Stimulated activated CD8-positive, alpha-beta memory T cell treated with anti-CD3 and anti-CD28 coated beads, Interleukin-4, amount 100 ng/mL, for 1 hour (primary cell): ENCODE measurements around the gene LRRFIP2.

ENCODE experiments used
- DNase-seq, 2 donors: peaks; one replicate each; pipeline ENCODE4 v3.0.0-alpha.2; 2020; ENCODE audit warnings: low read depth in 2 of 2, low spot score in 1 of 2

The LRRFIP2 gene

DNA sequence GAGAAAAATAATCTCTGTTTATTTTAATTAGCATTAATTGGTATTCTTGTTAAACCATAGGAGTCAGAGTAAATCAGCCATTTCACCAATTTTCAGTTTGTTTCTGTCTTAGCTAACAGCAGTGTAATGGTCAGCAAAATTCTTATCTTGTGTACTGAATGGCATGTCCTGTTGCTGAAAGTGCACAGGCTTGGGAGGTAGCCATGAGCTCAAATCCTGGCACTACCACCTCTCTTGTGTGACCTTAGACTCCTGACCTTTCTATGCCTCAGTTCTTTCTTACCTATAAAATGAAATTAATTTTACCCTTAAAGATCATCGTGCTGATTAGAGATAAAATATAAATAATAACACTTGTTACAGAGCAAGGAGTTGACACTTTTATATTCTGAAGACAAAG lies 145.3 kb downstream of the LRRFIP2 start:
- DNase-seq: no peak

GRCh38 chr3:37028329-37028728 lies 146.1 kb downstream of the LRRFIP2 start:
- DNase-seq: no peak

DNA sequence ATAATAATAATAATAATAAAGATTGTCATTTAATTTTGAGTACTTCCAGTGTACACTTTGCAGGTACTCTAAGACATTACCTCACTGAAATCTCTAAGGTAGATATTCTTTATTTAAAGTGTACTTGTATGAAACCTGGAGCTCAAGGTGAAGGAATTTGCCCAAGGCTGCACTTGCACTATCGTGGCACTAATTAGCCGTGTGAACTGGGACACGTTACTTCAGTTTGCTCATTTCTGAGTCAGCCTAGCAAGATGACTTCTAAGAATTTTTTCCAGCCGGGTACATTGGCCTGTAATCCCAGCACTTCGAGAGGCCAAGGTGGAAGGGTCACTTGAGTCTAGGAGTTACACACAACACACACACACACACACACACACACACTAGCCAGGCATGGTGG lies 147.5 kb downstream of the LRRFIP2 start:
- DNase-seq: no peak

- no peak for DNase-seq
Measured at GRCh38 chr3:37025561-37026335, 148.6 kb downstream of the LRRFIP2 start.

DNA sequence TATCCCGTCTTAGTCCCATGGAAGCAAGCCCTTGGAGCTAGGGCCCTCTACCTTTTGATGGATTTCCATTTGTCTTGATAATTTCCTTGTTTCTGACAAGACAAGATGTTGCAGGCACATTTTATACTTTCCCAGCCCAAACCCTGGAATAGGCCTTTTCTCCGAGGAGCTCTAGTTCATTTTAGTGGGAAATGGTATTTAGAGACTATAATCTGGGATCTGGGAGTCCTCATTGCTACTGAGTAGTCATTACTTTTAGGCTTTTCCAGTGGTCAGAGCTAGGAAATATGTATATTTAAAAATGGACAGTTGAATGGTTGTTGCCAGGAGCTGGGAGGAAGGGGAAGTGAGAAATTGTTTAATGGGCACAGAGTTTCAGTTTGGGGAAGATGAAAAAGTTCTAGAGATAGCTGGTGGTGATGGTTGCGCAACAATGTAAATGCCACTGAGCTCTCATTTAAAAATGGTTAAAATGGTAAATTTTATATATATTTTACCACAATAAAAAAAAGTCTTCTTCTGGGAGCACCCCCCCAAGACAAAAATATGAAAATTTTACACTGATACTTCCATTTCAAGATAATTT lies 149.5 kb downstream of the LRRFIP2 start:
- DNase-seq: no peak

- DNase-seq: no peak
Measured at GRCh38 chr3:37024092-37024491, 150.3 kb downstream of the LRRFIP2 start.

GRCh38 chr3:37017683-37018082 lies 156.7 kb downstream of the LRRFIP2 start:
- no peak for DNase-seq

GRCh38 chr3:37016903-37017302 lies 157.5 kb downstream of the LRRFIP2 start:
- DNase-seq: no peak

- no peak for DNase-seq
Measured at GRCh38 chr3:37015642-37016041, 158.7 kb downstream of the LRRFIP2 start.

GRCh38 chr3:37014620-37015019 lies 159.8 kb downstream of the LRRFIP2 start:
- DNase-seq: no peak
